Measurements from ENCODE around the gene DLGAP1.

DLGAP1 gene

GRCh38 chr18:3796434-3796833, 658.7 kb downstream of the DLGAP1 start:
- TF ChIP-seq CTCF (IDR thresholded peaks at IDR 0.05; ENCODE audit: insufficient read depth, low read length) (no peak), REST (IDR thresholded peaks at IDR 0.05; ENCODE audit: insufficient replicate concordance, low read depth) (no peak)
- Histone ChIP-seq H3K4me3 (replicated peaks; ENCODE audit: insufficient read depth, low read length) (no peak overlapping the region), H3K27ac (replicated peaks) (no peak overlapping the region)

GRCh38 chr18:3794537-3795348, 660.4 kb downstream of the DLGAP1 start:
- DNase-seq (ENCODE audit: low read depth in 1 of 2, low spot score in 1 of 2): no peak
- Histone ChIP-seq H3K4me3 (replicated peaks; ENCODE audit: insufficient read depth, low read length) (no peak overlapping the region), H3K27me3 (ENCODE audit: insufficient read depth, poor library complexity, severe bottlenecking) (peaks cover 3% of the 10 kb centered on the region), H3K27ac (replicated peaks) (no peak overlapping the region)
- TF ChIP-seq CTCF (IDR thresholded peaks at IDR 0.05; ENCODE audit: insufficient read depth, low read length): no peak
- no peak for TF ChIP-seq SPI1 (IDR thresholded peaks at IDR 0.05; ENCODE audit: borderline replicate concordance, low read depth)
- TF ChIP-seq REST (IDR thresholded peaks at IDR 0.05; ENCODE audit: insufficient replicate concordance, low read depth): no peak
- no peak for TF ChIP-seq POLR2AphosphoS5 (IDR thresholded peaks at IDR 0.05; ENCODE audit: low read depth)
- TF ChIP-seq GABPA (IDR thresholded peaks at IDR 0.05; ENCODE audit: low read depth): no peak

More at GRCh38 chr18:3796434-3796833, 658.7 kb downstream of the DLGAP1 start:
- no peak for DNase-seq (ENCODE audit: low read depth in 1 of 2, low spot score in 1 of 2)
- peaks cover 5% of the 10 kb centered on the region for H3K27me3 ChIP-seq (ENCODE audit: insufficient read depth, poor library complexity, severe bottlenecking)

- DNase-seq (ENCODE audit: low read depth in 1 of 2, low spot score in 1 of 2): no peak
- Histone ChIP-seq H3K27ac (replicated peaks) (no peak overlapping the region), H3K27me3 (ENCODE audit: insufficient read depth, poor library complexity, severe bottlenecking) (no peaks in the 10 kb centered on the region), H3K4me3 (replicated peaks; ENCODE audit: insufficient read depth, low read length) (no peak overlapping the region)
- TF ChIP-seq POLR2AphosphoS5 (IDR thresholded peaks at IDR 0.05; ENCODE audit: low read depth) (no peak), SPI1 (IDR thresholded peaks at IDR 0.05; ENCODE audit: borderline replicate concordance, low read depth) (no peak), REST (IDR thresholded peaks at IDR 0.05; ENCODE audit: insufficient replicate concordance, low read depth) (no peak), GABPA (IDR thresholded peaks at IDR 0.05; ENCODE audit: low read depth) (no peak), CTCF (IDR thresholded peaks at IDR 0.05; ENCODE audit: insufficient read depth, low read length) (no peak)
Measured at GRCh38 chr18:3793545-3793944, 661.6 kb downstream of the DLGAP1 start.

Measured in HL-60 (cell line).